NCI-H1105 treated with DMSO at 0.1 percent for 48 hours (cell line): Measurements from ENCODE around the gene GATA2.

Experiments
- DNase-seq: peaks from one replicate; lab custom pipeline; 2025; lab: John Stamatoyannopoulos, UW

The GATA2 gene

DNA sequence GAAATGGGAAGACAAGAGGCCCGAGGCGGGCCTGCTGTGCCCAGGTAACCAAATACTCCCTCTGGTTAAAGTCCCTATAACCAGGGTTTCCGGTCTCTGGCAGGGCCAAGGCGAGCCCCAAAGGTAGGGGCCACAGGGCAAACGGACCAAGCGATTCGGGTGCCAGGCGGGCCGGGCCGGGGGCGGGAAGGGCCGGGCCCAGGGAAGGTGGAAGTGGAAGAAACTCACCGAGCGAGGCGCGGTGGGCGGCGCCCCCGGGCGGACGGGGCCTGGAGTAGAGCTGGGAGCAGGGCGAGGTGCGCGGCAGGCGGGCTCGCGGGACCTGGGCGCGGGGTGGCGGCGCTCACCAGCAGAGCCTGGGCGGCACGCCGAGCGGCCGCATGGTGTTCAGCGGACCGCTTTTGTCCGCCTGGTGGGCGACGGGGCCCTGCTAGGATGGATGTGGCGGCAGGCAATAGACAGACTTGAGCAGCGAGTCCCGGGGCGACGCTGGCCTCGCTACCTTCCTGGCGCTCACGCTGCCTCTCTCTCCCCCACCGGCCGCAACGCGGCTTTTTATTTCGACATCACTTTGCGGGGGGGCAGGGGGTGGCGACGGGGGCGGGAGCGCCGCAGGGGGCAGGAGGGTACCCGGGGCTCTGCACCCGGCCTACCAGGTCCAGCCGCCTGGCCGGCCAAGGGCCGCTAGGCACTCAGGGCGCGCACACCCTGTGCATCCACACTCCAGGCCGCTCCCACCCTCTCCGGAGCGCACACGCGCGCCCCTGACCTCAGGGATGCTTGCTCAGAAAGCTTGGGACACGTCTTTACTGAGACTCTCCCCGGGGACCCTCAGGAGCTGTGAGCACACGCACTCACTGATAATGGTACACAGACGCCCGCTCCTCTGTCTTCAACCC lies at the start of gene GATA2:
Gene GATA2 (minus strand): TSS at position 531 of the 899 bp plus-strand sequence. CDS start 6,170 bp downstream, outside the sequence.
- peak; percentile 23 for DNase-seq

GRCh38 chr3:128541246-128541645 lies 48.2 kb upstream of the GATA2 start:
- no peak for DNase-seq

GRCh38 chr3:128539376-128539775 lies 46.4 kb upstream of the GATA2 start:
- DNase-seq, result no peak

DNA sequence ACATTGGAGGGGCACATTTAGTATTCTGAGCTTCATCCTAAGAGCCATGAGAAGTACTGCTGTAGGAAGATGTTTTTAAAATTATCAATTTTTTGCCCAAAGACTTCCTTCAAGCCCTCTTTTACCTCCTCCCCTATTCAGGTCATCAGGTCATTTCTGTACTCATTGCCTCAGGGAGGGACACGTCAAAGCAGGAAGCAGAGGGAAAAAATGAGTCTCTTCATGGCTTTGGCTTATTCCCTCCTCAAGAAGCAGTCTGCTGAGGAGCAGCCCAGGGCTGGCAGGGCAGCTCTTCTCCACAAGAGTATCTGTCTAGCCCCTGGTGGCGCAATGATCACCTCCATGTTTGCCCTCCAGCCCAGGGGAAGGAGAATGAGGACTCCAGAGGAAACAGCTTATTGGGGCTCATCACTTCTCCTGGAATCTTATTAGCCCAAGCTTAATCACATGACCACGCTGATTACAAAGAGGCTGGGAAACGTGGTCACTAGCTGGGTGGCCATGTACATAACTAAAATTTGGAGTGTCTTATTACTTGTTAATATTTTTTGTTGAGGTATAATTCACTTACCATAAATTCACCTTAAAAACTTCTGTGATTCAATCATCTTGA lies 44.2 kb upstream of the GATA2 start:
- no peak for DNase-seq

DNA sequence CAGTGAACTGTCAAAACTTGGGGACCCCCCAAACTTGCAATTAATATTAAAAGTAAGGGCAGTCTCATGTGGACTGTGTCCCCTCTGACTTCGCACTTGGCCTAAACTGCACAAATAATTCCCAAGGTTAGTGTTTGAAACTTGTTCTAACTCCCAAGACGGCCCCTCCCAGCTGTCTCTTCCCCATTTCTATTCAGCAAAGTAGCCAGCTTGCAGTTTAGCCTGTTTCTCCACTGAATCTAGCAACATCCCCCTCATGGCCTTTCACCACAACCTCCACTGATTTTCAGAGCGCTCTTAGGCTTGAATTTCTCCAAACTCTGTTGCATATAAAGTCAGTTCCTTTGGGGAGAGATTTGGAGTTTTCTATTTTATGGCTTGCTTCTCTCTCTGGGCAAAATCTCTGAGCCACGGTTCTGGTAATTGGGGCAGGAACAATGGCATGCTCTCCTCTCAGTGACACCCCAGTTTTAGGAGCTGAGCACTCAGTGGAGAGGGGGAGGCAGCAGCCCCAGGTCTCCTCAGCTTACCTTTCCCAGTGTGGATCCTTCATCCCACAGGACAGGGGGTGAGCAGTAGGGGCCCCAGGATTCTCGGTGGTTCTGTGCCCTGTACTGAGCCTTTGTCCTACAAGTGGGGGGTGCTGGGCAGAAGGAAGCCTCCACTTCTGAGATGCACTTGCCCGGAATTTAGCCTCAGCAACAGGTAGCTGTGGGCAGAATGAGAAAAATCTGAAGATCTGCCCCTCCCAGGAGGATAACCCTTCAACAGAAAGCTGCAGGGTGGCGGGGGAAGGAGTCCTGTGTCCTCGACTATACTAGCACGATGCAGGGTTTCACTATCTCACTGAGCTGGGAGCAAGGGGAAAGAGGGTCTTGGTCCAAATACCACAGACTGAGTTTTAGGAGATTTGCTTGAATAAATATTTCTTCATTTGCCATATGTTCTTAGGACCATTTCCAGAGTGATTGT lies 39.3 kb upstream of the GATA2 start:
- no peak for DNase-seq

DNA sequence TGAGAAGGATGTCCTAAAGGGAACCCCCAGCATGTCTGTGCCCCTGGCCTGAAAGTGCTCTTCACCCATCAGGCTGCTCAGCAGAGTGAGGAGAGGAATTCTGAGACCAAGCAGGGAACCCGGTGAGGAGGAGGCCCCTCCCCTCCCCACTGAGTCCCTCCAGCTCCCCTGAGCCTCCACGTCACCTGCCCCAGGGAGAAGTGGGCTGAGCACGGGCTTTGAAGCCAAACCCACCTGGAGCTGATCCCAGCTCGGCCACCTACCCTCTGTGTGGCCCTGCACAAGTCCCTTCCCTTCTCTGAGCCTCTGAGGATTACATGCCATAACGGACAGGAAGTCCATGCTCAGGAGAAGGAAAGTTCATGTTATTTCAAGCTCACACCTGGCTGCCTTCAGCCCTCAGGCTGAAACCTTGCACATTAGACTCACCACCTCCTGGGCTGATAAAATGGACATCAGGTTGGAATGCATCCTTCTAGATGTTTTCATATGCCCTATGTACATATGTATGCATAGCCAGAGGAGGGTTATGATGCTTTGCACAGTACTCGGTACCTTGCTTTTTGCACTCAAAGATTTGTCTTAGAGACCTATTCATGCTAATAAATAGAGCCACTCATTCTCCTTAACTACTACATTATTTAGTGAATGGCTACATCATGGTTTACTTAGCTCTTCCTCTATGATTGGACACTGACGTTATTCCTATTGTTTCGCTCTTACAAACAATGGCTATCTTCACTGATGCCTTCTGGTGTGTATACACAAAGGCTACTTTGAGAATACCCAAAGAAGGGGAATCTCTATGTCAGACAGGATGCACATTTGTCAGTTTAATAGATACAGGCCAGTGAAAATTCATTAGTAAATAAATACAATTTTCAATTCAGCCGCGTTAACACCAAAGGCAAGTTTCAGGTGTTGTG lies 31.6 kb upstream of the GATA2 start:
- no peak for DNase-seq

GRCh38 chr3:128523591-128523990 lies 30.6 kb upstream of the GATA2 start:
- DNase-seq, result no peak

DNA sequence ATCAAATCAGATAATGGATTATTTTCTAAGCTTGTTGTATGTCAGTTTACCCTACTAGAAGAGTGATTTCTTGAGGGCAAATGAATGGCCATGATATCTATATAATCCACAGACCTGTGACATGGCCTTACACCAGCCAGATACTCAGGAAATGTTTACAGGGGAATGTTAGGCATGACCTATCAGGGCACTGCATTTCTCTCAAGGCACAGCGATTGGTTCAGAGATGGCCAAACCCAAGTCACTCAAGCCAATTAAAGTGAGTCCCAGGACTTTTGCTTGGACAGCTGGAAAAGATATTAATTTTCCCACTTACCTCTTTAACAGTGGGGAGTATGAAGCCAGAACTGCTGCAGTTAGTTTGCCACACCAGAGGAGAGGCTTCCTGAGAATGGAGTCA lies 28.7 kb upstream of the GATA2 start:
- DNase-seq, result no peak

- DNase-seq, result no peak
Observed at GRCh38 chr3:128518587-128519490, 25.8 kb upstream of the GATA2 start.

DNA sequence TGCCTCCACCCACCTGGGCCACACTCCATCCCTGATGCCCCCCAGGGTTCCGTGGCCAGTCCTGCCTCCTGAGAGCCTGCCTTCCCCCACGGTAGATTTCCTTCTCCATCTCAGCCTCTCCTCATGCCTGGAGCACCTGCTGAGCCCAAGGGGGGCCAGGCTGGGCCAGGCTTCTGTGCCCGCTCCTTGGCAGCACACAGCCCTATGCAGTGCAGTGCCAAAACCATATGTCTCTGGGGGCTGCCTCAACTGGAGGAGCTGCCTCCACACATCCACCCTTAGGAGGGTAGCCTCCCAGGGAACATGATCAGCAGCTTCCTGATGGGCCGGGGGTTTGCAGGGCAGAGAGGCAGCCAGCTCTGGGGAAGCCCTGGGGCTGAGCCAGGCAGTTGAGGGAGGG lies 24.6 kb upstream of the GATA2 start:
- no peak for DNase-seq

DNA sequence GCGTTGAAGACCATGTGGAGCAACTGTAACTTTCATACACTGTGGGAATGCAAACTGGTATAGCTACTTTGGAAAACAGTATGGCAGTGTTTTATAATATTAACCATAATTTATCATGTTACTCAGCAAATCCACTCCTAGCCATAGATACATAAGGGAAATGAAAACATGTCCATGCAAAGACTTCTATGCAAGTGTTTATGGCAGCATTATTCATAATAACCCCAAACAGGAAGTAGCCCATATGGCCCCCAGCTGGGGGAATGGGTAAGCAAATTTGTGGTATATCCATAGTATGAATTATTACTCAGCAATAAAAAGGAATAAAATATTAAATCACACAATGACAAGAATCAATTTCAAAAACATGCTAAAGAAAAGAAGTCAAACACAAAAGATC lies 23.0 kb upstream of the GATA2 start:
- no peak for DNase-seq

DNA sequence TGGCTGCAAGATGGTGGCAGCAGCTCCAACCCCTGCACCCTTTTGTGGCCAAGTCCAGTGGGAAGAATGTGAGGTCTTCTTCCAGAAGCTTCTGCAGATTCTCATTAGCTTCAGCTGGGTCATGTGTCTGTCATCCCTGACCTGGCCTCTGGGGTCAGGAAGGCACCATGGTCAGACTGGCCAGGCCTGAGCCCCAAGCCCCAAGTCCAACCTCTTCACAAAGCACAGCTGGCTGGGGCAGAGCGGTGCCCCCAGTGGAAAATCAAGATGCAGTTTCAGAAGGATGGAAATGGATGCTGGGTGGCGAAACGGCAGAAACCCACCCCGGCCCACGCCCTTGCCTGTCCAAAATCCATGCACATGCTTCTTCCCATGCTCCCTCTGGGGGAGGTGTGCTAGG lies 15.9 kb upstream of the GATA2 start:
- DNase-seq, result no peak

DNA sequence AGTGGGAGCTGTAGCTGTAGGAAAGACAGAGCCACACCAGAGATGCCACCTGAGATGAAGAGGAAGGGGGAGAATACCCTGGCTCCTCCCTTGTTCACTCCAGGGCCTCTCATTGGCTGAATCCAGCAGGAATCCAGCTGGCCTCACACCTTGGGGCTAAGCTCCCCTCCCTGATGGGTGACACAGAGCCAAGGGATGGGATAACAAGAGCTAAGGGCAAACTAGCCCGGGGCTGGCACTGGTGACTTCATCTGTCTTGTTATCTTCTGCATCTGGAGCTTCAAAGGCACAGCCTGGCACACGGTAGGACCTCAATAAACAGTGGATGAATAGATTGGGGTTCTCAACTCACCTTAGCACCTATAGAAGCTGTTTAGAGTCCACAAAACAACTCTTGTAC lies 13.8 kb upstream of the GATA2 start:
- DNase-seq, result no peak

DNA sequence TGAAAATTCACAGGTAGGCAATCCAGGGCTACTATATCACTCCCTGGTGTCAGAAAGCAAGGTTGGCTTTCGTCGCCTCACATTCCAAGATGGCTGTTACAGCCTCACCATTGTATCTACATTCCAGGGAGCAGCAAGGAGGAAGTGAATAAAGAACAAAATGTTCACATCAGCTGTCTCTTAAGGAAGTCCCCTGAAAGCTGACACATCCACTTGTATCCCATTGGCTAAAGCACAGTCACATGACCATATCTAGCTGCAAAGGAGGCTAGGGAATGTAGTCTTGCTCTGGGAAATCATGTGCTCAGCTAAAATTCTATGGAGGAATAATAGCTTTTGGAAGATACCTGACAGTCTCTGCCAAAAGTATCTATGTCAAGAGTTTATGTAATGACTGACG lies 12.8 kb upstream of the GATA2 start:
- DNase-seq, result no peak

DNA sequence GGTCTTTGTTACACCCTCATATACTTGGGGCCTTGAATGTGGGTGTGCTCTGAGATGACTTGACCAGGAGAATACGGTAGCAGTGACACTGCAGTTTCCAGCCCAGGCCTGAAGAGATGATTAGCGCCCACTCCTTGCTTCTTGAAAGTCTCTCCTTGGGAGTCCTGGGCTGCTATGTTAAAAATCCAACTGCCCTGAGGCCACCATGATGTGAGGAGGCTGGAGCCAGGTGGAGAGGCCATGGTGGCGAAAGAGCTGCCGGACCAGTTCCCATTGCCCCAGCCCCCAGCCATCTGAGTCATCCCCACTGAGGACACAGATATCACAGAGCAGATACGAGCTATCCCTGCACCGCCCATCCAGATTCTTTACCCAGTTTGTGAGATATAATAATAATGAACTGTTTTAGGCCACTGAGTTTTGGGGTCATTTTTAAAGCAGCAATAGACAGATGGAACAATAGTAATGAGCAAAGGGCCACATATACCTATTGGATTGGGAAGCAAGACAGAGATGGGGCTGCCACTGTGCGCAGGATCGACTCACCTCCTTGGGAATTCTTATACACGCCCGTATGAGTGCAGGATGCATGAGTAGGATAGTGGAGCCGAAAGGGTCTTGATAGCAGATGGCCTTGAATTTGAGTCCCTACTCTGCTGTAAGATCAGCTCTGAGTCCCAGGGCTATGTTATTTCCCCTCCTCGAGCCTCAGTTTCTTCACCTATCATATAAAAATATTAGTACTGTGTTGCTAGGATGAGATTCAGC lies 12.1 kb upstream of the GATA2 start:
- no peak for DNase-seq

- DNase-seq, result no peak
Observed at GRCh38 chr3:128504533-128504915, 11.5 kb upstream of the GATA2 start.

DNA sequence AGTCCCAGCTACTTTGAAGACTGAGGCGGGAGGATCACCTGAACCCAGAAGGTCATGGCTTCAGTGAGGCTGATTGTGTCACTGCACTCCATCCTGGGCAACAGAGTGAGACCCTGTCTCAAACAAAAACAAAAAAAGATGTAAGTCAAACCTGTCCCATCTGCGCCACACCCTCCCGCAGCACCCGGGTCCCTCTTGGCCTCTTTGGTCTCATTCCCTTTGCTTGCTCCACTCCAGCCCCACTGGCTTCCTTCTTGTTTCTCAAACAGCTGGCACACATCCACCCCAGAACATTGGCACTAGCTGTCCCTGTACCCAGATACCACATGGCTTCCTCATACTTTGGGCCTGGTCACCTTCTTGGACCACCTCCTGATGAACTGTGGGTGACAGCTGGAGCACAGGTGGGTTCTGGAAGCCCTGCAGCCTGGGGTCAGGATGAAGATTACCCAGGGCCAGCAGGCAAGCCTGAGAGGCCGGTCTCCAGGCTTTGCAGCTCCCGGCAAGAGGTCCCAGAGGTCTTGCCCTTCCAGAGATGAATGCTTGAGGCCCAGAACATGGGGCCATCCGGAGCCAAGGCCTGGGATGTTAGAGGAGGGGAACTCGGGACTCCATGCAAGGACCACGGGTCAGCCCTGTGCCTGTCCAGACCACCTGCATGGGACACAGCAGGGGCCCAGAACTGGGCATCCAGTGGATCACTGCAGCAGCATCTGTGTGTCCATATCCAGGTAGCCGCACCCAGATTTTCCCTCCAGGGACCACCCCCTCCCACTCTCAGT lies 10.9 kb upstream of the GATA2 start:
- no peak for DNase-seq

GRCh38 chr3:128503164-128503651 lies 10.2 kb upstream of the GATA2 start:
- DNase-seq, result no peak
